GM19328 (cell line): Measurements from ENCODE around the gene ANKRD39.

Source experiments
- ATAC-seq: cut with Tn5 transposase; IDR thresholded peaks from one replicate; pipeline ENCODE4 v1.9.1; 2021; ENCODE audit warnings: mild to moderate bottlenecking, moderate library complexity; ENCODE audit not compliant: unreplicated experiment

The ANKRD39 gene

DNA sequence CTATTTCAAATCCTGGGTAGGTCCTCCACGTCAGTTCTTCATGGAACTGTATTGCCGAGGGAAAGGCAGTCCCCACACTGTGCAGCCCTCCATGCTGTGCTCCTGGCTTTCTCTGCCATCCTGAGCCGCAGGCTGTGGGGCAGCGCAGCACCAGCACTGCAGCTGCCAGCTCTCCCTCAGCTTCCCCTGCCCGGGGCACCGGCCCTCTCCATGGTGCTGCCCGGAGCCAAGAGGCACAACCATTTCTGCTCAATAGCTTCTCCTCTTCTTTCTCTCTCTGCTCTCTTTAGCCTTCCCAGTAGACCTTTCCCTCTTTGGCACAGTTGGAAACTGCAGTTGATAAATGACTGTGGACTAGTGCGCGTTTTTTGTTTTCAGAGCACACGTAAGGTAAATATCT is 26.1 kb downstream of the ANKRD39 start:
- ATAC-seq: no peak

DNA sequence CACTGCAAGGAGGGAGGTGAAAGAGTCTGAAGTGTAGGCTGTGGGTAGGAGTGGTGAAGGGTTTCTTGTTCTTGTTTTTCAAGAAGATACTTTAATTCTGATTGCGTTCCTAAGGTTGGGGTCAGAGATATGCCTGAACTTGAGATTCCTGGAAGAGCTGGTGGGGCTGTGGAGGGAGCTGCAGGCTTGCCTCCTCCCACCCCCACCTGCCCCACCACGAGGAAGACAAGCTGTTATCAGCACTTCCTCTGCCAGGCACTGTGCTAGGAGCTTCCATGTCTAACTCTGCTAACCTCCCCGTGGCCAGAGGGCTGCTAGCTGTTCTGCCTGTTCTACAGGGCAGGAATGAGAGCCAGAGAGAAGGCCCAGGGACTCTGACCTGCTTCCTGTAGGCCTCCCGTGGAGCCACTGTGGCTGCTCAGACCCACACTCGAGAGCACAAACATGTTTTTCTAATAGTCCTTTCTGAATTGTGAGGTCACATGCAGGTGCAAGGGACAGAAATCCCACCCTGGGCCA is 27.7 kb downstream of the ANKRD39 start:
- no peak for ATAC-seq

DNA sequence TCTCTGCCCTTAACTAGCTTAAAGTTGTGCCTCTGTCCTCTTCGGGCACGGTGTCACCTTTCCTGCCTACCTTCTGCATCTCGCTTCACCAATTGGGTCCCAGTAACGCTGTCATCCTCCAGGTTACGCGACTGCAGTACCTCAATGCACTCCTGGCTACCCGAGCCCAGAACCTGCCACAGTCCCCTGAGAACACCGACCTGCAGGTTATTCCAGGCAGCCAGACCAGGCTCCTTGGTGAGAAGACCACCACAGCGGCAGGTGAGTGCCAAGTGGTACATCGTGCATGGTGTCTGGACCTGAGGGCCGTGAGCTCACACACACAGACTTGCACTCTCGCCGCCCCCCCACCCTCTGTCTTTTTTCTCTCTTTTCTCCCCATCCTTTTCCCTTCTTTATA is 28.9 kb downstream of the ANKRD39 start:
- ATAC-seq: no peak

DNA sequence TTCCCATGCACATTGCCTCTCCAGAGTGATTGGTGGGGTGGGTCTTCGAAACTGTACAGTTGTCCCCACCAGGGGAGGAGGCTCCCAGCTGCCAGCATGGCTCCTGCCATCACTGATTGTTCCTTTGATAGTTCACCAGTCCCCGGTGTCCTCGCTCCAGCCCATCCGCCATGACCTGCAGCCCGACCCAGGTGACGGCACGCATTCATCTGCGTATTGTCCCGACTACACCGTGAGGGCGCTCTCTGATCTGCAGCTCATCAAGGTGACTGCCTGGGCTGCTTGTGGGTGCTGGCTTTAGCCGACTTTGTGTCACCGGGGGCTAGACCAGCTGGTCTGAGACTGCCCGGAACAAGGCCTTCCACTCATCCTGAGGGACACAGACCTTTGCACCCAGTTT is 29.4 kb downstream of the ANKRD39 start:
- ATAC-seq: no peak

DNA sequence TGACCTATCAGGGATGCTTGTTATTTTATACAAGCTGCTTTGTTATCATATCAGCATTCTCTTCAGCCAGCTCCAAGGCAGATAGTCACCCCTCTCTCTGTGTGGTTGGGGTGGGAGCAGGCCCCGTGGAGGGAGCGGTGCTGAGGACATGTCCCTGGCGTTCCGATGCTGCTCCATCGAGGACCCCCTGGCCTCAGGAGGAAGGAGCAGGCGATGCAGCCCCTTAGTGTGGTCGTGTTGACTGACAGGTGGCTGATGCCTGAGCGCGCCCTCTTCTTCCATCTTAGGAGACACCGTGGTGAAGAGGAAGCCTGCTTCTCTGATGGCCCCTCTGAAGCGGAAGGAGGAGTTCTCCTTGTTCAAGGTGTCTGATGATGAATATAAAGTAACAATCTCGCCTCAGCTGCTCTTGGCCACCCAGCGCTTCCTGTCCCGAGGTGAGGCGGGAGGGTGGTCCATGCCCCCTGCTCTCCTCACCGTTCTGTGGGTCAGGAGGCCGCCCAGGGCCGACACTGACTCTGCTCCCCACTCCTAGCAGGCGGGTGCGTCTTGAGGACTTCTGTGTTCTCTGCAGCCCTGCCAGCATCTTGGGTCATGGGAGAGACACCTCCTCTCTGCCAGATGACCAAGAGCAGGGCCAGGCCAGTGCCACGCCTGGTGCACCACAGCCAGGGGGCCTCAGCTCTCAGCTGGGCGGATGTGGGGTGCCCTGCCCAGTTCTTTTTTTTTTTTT is 31.1 kb downstream of the ANKRD39 start:
- no peak for ATAC-seq

DNA sequence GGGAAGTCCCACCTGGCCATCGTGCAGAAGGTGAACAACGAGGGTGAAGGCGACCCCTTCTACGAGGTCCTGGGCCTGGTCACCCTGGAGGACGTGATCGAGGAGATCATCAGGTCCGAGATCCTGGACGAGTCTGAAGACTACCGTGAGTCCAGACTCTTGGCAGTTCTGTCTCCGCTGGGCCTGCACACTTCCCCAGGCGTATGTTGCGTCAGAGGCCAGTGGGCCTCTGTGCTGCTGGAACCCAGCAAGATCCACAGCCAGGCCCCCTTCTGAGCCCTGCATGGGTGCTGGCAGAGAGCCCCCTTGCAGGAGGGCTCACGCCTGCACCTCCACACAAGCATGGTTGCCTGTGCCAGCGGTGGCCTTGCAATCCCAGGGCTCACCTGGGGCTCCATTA is 32.8 kb downstream of the ANKRD39 start:
- no peak for ATAC-seq

DNA sequence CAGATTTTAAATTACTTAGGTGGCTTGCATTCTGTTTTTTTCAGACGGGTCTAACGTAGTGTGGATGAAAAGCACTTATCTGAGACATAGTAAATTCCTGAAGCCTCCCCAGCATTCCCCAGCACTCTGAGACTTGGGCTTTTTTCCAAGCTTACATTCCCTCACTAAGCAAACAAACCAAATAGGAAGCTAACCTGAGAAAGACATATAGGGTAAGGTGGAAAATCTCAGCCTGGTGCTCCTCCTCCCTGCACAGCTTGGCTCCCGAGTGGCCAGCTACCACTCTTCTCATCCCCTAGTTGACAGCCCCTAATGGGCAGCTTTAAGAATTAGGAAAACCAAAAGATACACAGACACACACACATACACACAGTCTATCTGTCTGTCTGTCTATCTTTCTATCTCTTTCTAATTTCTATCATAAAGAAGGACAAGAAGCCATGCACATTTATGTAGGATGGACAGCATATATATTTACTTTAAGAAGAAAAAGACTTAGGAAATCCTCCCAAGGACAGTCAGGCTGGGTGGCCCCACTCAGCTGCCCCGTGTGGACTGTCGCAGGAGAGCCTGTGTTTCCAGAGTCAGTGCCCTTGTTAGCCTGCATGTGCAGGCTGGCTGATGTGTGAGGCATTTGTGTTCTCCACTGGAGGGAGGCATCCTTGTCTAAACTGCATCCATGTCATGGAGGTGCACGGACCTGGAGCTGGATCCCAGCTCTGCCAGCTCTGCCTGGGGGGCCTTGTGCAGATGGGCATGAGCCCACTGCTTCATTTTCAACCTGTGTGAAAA is 33.5 kb downstream of the ANKRD39 start:
- no peak for ATAC-seq

DNA sequence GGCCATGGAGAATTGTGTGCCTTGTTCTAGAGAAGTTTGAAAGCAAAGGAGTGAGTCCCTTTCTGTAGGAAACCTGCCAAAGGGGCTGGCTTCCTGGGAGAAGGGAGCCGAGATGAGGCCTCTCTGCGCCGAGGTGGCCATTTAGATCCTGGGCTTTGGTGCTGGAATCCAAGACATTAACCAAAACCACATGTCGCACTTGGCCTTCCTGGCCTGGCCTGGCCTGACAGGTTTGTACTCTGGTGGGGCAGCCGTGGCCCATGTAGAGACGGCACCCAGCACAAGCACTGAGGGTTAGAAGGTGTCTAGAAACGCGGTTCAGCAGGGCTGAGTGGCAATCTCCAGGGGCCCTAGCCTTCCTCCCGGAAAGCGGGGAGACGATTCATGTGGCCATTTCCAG is 34.6 kb downstream of the ANKRD39 start:
- no peak for ATAC-seq

- ATAC-seq: no peak
These were observed 35.0 kb downstream of the ANKRD39 start for GRCh38 chr2:96822786-96823185.

- ATAC-seq: no peak
These were observed 36.6 kb downstream of the ANKRD39 start for GRCh38 chr2:96821113-96821675.

DNA sequence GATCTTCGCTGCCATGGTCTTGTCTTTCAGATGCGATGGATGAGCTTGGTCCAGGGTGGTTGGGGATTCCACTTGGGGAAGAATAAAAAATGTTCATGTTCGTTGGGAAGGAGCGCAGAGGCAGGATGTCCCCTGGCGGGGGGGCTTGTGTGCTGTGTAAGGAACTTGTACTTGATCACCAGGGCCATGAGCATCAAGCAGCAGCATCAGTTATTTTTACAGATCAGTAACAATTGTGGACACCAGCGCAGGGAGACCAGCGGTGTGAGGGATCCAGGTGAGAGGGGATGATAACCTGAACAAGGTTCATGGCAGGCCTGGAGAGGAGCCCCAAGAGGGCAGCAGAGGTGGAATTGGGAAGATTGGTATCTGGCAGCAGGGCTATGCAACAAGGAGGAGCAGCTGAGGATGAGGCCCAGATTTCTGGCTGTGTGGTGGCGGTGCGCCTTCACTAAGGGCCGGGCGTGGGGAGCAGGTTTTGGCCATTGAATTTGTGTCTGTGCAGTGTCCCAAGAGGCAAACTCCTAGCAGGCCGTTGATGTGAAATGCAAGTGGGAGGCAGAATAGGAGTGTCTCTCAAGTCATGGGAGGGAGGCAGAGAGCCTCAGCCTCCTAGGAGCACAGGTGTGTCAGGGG is 37.8 kb downstream of the ANKRD39 start:
- ATAC-seq: no peak

DNA sequence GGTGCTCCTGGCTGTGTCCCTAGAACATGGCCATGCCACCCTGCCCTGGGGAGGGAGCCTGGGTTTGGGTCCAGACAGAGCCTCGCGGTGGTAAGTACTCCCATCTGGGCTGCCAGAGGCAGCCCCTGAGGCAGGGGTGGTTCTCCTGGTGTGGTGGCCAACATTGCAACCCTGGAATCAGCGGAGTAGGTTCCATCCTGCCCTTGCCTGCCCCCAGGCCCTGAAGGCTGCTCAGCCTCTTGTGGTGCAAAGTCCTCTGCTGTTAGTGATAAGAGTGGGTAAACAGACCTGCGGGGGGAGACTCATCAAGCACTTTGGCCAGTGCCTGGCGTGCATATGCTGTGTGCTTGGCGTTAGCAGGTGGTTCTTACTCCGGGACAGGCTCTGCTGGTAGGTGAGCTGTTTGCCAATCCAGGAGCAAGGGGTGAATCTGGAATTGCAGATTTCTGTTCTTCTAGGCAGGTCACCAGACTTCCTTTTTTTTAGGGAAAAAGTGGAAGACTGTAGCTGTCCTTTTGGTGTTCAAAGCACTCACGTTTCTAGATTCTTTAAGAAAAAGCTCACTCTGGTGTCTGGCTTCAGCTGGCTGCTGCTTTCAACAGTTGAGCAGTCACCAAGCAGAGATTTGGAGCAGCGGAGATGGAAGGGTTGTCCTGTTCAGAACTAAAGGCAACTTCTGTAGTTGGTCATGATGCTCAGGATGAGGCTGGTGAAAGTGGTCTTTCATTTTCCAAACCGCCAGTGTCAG is 38.5 kb downstream of the ANKRD39 start:
- ATAC-seq: no peak

- no peak for ATAC-seq
These were observed 39.9 kb downstream of the ANKRD39 start for GRCh38 chr2:96817882-96818281.

DNA sequence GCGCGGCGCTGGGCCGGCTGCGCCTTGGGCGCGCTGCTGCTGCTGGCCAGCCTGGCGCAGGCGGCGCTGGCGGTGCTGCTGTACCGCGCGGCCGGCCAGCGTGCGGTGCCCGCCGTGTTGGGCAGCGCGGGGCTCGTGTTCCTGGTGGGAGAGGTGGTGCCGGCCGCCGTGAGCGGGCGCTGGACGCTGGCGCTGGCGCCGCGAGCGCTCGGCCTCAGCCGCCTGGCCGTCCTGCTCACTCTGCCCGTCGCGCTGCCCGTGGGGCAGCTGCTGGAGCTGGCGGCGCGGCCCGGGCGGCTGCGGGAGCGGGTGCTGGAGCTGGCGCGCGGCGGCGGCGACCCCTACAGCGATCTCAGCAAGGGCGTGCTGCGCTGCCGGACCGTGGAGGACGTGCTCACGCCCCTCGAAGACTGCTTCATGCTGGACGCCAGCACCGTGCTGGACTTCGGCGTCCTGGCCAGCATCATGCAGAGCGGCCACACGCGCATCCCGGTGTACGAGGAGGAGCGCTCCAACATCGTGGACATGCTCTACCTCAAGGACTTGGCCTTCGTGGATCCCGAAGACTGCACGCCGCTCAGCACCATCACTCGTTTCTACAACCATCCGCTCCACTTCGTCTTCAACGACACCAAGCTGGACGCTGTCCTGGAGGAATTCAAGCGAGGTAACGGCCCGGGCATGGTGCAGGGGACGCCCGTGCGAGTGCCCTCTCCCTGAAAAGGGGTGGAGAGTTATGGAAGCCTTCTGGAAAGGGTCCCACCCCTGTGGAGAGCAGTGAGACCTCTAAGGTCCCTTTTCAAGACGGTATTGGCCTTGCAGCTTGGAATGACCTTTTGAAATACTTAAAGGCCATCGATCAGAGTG is 40.7 kb downstream of the ANKRD39 start:
- ATAC-seq: no peak

DNA sequence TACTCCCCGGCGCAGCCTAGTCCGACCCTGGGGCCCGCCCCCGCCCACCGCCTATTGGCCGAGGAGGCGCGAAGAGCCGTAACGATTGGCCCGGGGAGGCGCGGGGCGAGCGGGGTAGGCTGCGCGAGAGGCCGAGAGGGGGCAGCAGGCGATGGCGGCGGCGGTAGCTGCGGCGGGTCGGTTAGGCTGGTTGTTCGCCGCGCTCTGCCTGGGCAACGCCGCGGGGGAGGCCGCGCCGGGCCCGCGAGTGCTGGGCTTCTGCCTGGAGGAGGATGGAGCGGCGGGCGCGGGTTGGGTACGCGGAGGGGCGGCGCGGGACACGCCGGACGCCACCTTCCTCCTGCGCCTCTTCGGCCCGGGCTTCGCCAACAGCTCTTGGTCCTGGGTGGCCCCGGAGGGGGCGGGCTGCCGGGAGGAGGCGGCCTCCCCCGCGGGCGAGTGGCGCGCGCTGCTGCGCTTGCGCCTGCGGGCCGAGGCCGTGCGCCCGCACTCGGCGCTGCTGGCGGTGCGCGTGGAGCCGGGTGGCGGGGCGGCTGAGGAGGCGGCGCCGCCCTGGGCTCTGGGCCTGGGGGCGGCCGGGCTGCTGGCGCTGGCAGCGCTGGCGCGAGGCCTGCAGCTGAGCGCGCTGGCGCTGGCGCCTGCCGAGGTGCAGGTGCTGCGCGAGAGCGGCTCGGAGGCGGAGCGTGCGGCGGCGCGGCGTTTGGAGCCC is 41.5 kb downstream of the ANKRD39 start, which contains the start of gene CNNM3:
CNNM3 (plus strand) TSS at position 142 of the 709 bp plus-strand sequence; CDS start at position 152, 10 bp downstream.
- ATAC-seq: peak; percentile 89

GRCh38 chr2:96815326-96816126 is 42.3 kb downstream of the ANKRD39 start:
- ATAC-seq: no peak

GRCh38 chr2:96813656-96814055 is 44.2 kb downstream of the ANKRD39 start:
- ATAC-seq: no peak

DNA sequence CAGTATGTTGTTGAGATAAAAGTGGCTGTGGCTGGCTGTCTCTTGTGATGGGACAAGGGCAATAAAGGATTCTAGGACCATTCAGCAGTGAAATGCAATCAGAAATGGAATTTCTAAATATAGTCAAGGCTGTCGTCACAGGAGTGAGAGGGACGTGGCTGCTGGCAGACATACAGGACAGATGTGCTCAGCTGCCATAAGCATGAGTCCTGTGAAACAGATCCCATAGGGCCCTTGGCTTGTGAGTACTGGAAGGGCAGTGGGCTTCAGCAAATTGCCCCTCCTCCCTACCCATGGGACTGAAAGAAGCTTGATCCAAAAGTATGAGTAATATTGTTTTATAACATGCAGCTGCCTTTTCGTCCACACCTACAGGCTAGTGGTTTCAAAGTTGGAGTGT is 45.9 kb downstream of the ANKRD39 start:
- no peak for ATAC-seq
